Cardiac muscle cell (in vitro differentiated cells and primary cell): ENCODE measurements around the gene UGCG. TPM values are rescaled to one million over a fixed set of nuclear protein-coding genes. Genes with fewer than 3 reads are reported as not detected.

ENCODE experiments used
- DNase-seq, 2 donors: peaks; one replicate each; pipeline versions ENCODE4 v3.0.0 to v3.0.0-alpha.2; 2010 to 2017; ENCODE audit warnings: low read depth in 1 of 2, low spot score in 1 of 2
- H3K27ac ChIP-seq: fragments of 200-600 bp; sonication (generic); 2 replicates; pipeline ENCODE4 v1.5.1; 2016
- H3K27me3 ChIP-seq: fragments of 200-600 bp; sonication (generic); 2 replicates; pipeline ENCODE4 v1.6.0; 2016; ENCODE audit warnings: control low read depth
- H3K36me3 ChIP-seq: fragments of 200-600 bp; sonication (generic); 2 replicates; pipeline ENCODE4 v1.5.1; 2016; ENCODE audit warnings: control low read depth
- H3K4me1 ChIP-seq: fragments of 200-600 bp; sonication (generic); 2 replicates; pipeline ENCODE4 v1.8.1; 2017; ENCODE audit warnings: low read depth, mild to moderate bottlenecking, mixed run types
- H3K4me3 ChIP-seq: fragments of 200-600 bp; sonication (generic); 2 replicates; pipeline ENCODE4 v1.5.1; 2016; ENCODE audit warnings: mild to moderate bottlenecking
- H3K9me3 ChIP-seq: fragments of 200-600 bp; sonication (generic); 2 replicates; pipeline ENCODE4 v1.5.1; 2017; ENCODE audit warnings: low read depth, mild to moderate bottlenecking, control low read depth
- CTCF ChIP-seq: IDR thresholded peaks from 2 replicates; pipeline ENCODE4 v1.5.1; 2012; ENCODE audit warnings: low read depth, mild to moderate bottlenecking, low read length
- polyA plus RNA-seq: library from polyadenylated mRNA; unstranded; fragments of >200 nt; fragmentation: Nextera tagmentation; extraction: Ambion mirVana; gene quantifications from 2 replicates; pipeline ENCODE4 v1.2.1, GENCODE V29; 2016
- total RNA-seq: library from RNA; depleted of rRNA; stranded (reverse); fragments of >200 nt; gene quantifications from 2 replicates; pipeline ENCODE4 v1.2.3, GENCODE V29; 2016

UGCG gene
- total and polyA plus RNA-seq, 2 experiments from 2014 or later: 16.4 to 18.1 TPM

GRCh38 chr9:111922324-111923013 lies 25.9 kb downstream of the UGCG start:
- DNase-seq: no peak
- no peaks in the 10 kb centered on the region for H3K4me1 ChIP-seq
- no peaks in the 10 kb centered on the region for H3K27me3 ChIP-seq
- H3K27ac ChIP-seq: no peak overlapping the region
- peaks cover 4% of the 10 kb centered on the region for H3K36me3 ChIP-seq
- no peak overlapping the region for H3K4me3 ChIP-seq
- no peak for TF ChIP-seq CTCF
- H3K9me3 ChIP-seq: no peaks in the 10 kb centered on the region

DNA sequence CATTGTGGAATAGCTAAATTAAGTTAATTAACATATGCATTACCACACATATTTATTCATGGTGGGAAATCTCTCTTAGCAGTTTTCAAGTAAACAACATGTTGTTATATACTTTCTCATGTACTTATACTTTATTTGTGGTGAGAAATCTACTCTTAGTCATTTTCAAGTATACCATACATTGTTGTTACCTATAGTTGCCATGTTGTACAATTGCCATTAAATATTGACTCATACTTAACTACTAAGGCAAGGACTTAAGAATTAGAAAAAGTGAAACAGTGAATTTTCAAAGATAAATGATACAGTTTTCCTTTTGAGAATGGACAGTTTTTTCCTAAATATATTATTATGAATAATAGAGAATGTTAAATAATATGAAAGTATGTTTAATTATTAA lies 27.7 kb downstream of the UGCG start:
- H3K27ac ChIP-seq: no peak overlapping the region

DNA sequence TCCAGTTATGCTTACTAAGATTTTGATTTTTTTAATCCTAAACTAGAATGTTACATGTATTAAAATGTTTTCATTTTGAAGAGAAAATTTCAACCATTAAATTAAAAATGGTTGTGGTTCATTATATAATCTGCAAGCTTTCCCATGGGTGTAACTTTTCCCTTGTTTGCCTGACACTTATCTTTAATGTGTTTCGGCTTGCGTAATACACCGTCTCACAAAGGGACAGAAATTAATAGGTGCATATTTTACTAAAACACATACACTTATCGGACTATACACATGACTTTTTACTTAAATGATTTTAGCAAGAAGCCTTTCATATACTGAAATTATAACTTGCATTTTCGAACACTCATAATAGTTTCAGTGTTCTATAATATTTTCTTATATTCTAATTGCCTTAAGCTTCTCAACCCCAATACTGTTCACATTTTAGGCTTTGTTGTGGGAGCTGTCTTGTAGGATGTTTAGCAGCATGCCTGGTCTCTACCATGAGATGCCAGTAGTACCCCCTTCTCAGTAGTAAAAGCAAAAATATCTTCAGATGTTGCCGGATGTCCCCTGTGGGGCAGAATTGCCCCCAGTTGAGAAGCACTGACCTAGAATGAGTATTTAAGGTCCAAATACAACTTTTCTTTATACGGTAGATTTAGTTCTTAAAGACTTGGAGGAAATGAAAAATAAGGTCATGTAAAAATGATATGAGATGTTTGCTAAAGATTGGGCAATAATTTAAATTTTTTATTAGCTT lies 28.6 kb downstream of the UGCG start:
- Histone ChIP-seq H3K9me3 (no peaks in the 10 kb centered on the region), H3K27ac (no peak overlapping the region), H3K36me3 (no peaks in the 10 kb centered on the region), H3K27me3 (no peaks in the 10 kb centered on the region), H3K4me3 (no peak overlapping the region), H3K4me1 (no peaks in the 10 kb centered on the region)
- peak in 1 of 2 donors; percentile 37 for DNase-seq
- TF ChIP-seq CTCF: no peak

More for the DNA sequence above, 27.7 kb downstream of the UGCG start:
- no peaks in the 10 kb centered on the region for H3K36me3 ChIP-seq
- no peak for DNase-seq
- no peaks in the 10 kb centered on the region for H3K27me3 ChIP-seq
- H3K4me1 ChIP-seq: no peaks in the 10 kb centered on the region
- no peak overlapping the region for H3K4me3 ChIP-seq
- no peaks in the 10 kb centered on the region for H3K9me3 ChIP-seq
- TF ChIP-seq CTCF: no peak

DNA sequence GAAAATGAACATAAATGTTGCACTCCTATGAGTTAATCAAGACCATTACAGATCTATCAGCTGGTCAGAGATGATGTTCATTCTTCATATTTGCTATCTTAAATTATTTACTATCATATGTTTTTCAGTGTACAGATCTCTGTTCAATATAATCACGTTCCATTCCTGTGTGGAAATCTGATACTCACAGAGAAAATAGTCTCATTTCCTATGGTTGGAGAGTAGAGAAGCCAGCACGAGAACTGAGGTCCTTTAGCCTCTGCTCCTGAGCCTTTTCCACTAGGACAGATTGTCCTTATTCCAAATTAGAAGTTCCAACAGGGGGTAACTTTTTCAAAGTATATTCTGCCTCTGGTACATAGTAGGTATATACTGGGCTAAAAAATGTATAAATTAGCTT lies 29.2 kb downstream of the UGCG start:
- DNase-seq: no peak
- H3K4me1 ChIP-seq: no peaks in the 10 kb centered on the region
- no peaks in the 10 kb centered on the region for H3K36me3 ChIP-seq
- no peaks in the 10 kb centered on the region for H3K9me3 ChIP-seq
- H3K27me3 ChIP-seq: no peaks in the 10 kb centered on the region
- no peak overlapping the region for H3K4me3 ChIP-seq
- no peak overlapping the region for H3K27ac ChIP-seq
- TF ChIP-seq CTCF: no peak

DNA sequence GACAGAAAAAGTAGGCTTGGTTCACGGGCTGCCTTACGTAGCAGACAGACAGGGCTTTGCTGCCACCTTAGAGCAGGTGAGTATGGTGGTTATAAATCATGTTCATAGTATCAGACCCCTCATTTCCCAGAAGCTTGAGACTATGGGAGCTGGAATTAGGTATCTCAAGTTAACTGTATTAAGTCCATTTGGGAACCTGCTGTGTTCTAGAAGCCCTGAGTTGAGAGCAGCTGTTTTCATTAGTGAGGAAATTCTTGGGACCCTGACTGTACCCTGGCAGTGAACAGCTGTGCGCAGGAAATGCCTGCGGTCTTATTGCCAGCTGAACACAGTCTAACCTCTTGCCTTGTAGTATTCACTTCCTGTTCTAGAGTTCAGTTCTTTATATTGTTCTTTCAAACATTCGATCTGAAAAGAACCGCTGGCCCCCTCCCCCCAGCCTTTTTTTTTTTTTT lies 29.8 kb downstream of the UGCG start:
- Histone ChIP-seq H3K36me3 (no peaks in the 10 kb centered on the region), H3K4me3 (no peak overlapping the region), H3K9me3 (no peaks in the 10 kb centered on the region), H3K4me1 (no peaks in the 10 kb centered on the region), H3K27ac (no peak overlapping the region), H3K27me3 (no peaks in the 10 kb centered on the region)
- TF ChIP-seq CTCF: no peak
- peak in 1 of 2 donors; percentile 90 for DNase-seq
